DND-41 (cell line): Measurements from ENCODE around the gene RNF25.

Experiments
- ATAC-seq: fragments of 200-7000 bp; cut with Tn5 transposase; 3 replicates; pipeline ENCODE4 v1.9.1; 2021; ENCODE audit warnings: low read depth; ENCODE audit not compliant: insufficient read depth
- DNase-seq: peaks from one replicate; pipeline ENCODE4 v3.0.0-alpha.2; 2020
- H2AFZ ChIP-seq: 2 replicates; pipeline ENCODE4 v1.6.0; 2012; ENCODE audit warnings: low read depth, low read length
- H3K27ac ChIP-seq: 2 replicates; pipeline ENCODE4 v1.5.1; 2012; ENCODE audit warnings: low read length, inconsistent platforms
- H3K27me3 ChIP-seq: fragments of 200-600 bp; sonication (generic); 2 replicates; pipeline ENCODE4 v1.6.0; 2012; ENCODE audit warnings: low read length, mild to moderate bottlenecking, inconsistent platforms; ENCODE audit not compliant: insufficient read depth, poor library complexity
- H3K36me3 ChIP-seq: 2 replicates; pipeline ENCODE4 v1.5.1; 2012; ENCODE audit warnings: low read length, inconsistent platforms; ENCODE audit not compliant: insufficient read depth
- H3K4me1 ChIP-seq: 2 replicates; pipeline ENCODE4 v1.5.1; 2012; ENCODE audit warnings: mild to moderate bottlenecking, low read length; ENCODE audit not compliant: insufficient read depth
- H3K4me2 ChIP-seq: 2 replicates; pipeline ENCODE4 v1.6.0; 2012; ENCODE audit warnings: mild to moderate bottlenecking, moderate library complexity, low read length, inconsistent platforms; ENCODE audit not compliant: insufficient read depth
- H3K4me3 ChIP-seq, 2 experiments: fragments of 200-600 bp in 1 of 2; shearing (Covaris generic) in 1 of 2; 2 replicates each; pipeline ENCODE4 v1.5.1; 2012 to 2016; ENCODE audit warnings: inconsistent platforms in 2 of 2, low read length in 2 of 2, mild to moderate bottlenecking in 2 of 2, low read depth in 1 of 2, moderate library complexity in 1 of 2
- H3K79me2 ChIP-seq: 2 replicates; pipeline ENCODE4 v1.6.0; 2012; ENCODE audit warnings: low read length, inconsistent platforms; ENCODE audit not compliant: insufficient read depth
- H3K9ac ChIP-seq: 2 replicates; pipeline ENCODE4 v1.6.0; 2012; ENCODE audit warnings: low read depth, mild to moderate bottlenecking, inconsistent platforms, low read length, moderate library complexity
- H3K9me3 ChIP-seq: 2 replicates; pipeline ENCODE4 v1.5.1; 2012; ENCODE audit warnings: low read length, moderate library complexity, mild to moderate bottlenecking, inconsistent platforms; ENCODE audit not compliant: insufficient read depth, severe bottlenecking
- H4K20me1 ChIP-seq: 2 replicates; pipeline ENCODE4 v1.6.0; 2012; ENCODE audit warnings: low read length; ENCODE audit not compliant: insufficient read depth
- EZH2 ChIP-seq: IDR thresholded peaks from 3 replicates; pipeline ENCODE4 v1.6.1; 2012; ENCODE audit warnings: borderline replicate concordance, low read depth, mild to moderate bottlenecking, moderate library complexity, low read length, inconsistent platforms; ENCODE audit not compliant: severe bottlenecking
- TF ChIP-seq, protein P1 (sequence below): IDR thresholded peaks from 2 replicates; pipeline ENCODE4 v1.5.1; 2012; ENCODE audit warnings: borderline replicate concordance, low read length, moderate library complexity, mild to moderate bottlenecking; ENCODE audit not compliant: poor library complexity, severe bottlenecking; ENCODE audit errors: extremely low read depth

The RNF25 gene

DNA sequence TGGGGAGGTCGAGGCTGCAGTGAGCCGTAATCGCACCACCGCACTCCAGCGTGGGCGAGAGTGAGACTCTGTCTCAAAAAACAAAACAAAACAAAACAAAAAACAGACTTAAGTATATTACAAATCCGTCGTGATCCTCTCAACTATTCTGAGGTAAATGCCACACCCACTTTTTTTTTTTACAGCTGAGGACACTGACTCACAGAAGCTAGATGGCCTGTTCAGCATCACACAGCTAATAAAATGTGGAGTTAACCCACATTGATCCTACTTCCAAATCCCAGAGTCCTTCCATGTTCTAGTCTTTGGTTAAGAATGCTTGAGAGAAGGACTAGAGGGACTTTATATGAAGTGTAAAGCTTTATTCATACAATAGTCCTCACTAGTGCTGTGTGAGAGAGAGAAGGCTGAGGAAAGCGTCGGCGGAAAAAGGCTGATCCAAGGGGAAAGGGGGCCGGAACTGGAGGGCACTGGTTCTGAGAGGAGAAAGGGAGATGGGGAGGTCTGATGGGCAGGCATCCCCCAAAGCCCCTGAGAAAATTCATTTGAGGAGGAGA lies 627 bp downstream of the RNF25 start:
- H3K9me3 ChIP-seq: no peaks in the 10 kb centered on the region

DNA sequence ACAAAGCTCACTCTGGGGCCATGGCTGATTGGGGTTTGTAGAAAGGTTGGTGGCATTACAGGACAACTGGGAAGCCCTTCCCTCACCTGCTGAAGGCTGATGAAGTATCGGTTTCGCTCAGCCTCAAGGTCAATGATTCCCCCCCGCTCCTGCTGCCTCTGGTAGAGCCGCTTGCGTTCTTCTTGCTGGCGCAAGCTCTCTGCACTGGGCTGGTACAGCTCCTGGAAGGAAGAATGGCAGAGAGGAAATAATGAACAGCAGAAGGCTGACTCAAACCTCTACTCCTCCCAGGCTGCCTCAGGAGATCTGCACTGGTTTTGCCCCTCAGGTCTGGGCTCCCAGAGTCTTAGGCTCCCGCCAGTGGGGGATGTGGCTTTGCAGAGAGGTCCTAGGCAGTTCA lies 7.1 kb downstream of the RNF25 start:
- no peaks in the 10 kb centered on the region for H3K9me3 ChIP-seq
- H3K4me1 ChIP-seq: peaks cover 18% of the 10 kb centered on the region
- peaks cover 3% of the 10 kb centered on the region for H4K20me1 ChIP-seq
- TF ChIP-seq, protein P1, sequence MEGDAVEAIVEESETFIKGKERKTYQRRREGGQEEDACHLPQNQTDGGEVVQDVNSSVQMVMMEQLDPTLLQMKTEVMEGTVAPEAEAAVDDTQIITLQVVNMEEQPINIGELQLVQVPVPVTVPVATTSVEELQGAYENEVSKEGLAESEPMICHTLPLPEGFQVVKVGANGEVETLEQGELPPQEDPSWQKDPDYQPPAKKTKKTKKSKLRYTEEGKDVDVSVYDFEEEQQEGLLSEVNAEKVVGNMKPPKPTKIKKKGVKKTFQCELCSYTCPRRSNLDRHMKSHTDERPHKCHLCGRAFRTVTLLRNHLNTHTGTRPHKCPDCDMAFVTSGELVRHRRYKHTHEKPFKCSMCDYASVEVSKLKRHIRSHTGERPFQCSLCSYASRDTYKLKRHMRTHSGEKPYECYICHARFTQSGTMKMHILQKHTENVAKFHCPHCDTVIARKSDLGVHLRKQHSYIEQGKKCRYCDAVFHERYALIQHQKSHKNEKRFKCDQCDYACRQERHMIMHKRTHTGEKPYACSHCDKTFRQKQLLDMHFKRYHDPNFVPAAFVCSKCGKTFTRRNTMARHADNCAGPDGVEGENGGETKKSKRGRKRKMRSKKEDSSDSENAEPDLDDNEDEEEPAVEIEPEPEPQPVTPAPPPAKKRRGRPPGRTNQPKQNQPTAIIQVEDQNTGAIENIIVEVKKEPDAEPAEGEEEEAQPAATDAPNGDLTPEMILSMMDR: no peak
- TF ChIP-seq EZH2: no peak
- no peak overlapping the region for H2AFZ ChIP-seq
- DNase-seq (no peak), ATAC-seq (no peak)
- H3K27me3 ChIP-seq: no peaks in the 10 kb centered on the region
- H3K9ac ChIP-seq: no peak overlapping the region
- peaks cover 71% of the 10 kb centered on the region for H3K36me3 ChIP-seq
- H3K27ac ChIP-seq: no peak overlapping the region
- peaks cover 20% of the 10 kb centered on the region for H3K79me2 ChIP-seq
- no peak overlapping the region for H3K4me3 ChIP-seq
- no peak overlapping the region for H3K4me2 ChIP-seq

More for the DNA sequence above, 627 bp downstream of the RNF25 start:
- Histone ChIP-seq H3K79me2 (peaks cover 32% of the 10 kb centered on the region), H3K4me2 (peak overlapping the region; percentile 98), H3K4me3 (peak overlapping the region; percentile 94 to 96), H3K4me1 (peaks cover 22% of the 10 kb centered on the region), H3K27me3 (no peaks in the 10 kb centered on the region), H3K27ac (peak overlapping the region; percentile 74), H3K36me3 (peaks cover 20% of the 10 kb centered on the region), H4K20me1 (no peaks in the 10 kb centered on the region), H3K9ac (peak overlapping the region; percentile 73), H2AFZ (peak overlapping the region; percentile 100)
- TF ChIP-seq EZH2: no peak
- TF ChIP-seq, protein P1: no peak
- ATAC-seq (no peak; the same call in 2 of the 3 replicates), DNase-seq (no peak)

DNA sequence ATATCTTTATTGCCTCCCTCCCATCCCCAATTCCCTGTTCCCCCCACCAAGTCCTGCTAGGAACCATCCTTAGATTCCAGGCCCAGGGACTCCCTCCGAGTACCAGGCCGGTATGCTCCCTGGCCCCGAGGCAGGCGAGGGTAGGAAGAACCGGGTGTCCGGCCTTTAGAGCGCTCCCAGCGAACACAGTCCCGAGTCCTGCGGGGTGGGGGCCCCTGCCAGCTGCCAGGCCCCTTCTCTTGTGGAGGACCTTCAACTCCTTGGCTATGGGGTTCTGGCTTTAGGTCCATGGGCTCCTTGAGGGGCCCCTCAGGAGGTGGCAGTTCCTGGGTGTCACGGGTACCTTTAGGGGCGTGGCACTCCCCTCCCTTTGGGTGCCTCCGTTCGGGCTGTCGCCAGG lies 7.9 kb downstream of the RNF25 start:
- TF ChIP-seq, protein P1: no peak
- no peak for TF ChIP-seq EZH2
- peaks cover 19% of the 10 kb centered on the region for H3K79me2 ChIP-seq
- H3K9ac ChIP-seq: no peak overlapping the region
- H3K27me3 ChIP-seq: no peaks in the 10 kb centered on the region
- no peak overlapping the region for H2AFZ ChIP-seq
- H3K4me1 ChIP-seq: peaks cover 18% of the 10 kb centered on the region
- no peak overlapping the region for H3K4me2 ChIP-seq
- H3K9me3 ChIP-seq: no peaks in the 10 kb centered on the region
- peaks cover 3% of the 10 kb centered on the region for H4K20me1 ChIP-seq
- peaks cover 69% of the 10 kb centered on the region for H3K36me3 ChIP-seq
- H3K4me3 ChIP-seq: no peak overlapping the region
- DNase-seq (no peak), ATAC-seq (no peak)
- H3K27ac ChIP-seq: no peak overlapping the region
